Suprapubic skin (tissue), 4 donors: ENCODE results near the gene MAPK7. TPM values are rescaled to one million over a fixed set of nuclear protein-coding genes. Genes with fewer than 3 reads are reported as not detected.

Source experiments
- DNase-seq, 2 donors: peaks; one replicate each; pipeline ENCODE4 v3.0.0-alpha.2; 2019; ENCODE audit warnings: low spot score in 2 of 2
- H3K27ac ChIP-seq: fragments of 200-600 bp; sonication (generic); one replicate; pipeline ENCODE4 v1.5.1; 2019
- H3K27me3 ChIP-seq: fragments of 200-600 bp; sonication (generic); one replicate; pipeline ENCODE4 v1.5.1; 2019
- H3K36me3 ChIP-seq: fragments of 200-600 bp; sonication (generic); one replicate; pipeline ENCODE4 v1.5.1; 2019
- H3K4me1 ChIP-seq: fragments of 200-600 bp; sonication (generic); one replicate; pipeline ENCODE4 v1.5.1; 2019
- H3K4me3 ChIP-seq: fragments of 200-600 bp; sonication (generic); one replicate; pipeline ENCODE4 v1.5.1; 2019; ENCODE audit warnings: mild to moderate bottlenecking
- H3K9me3 ChIP-seq: fragments of 200-600 bp; sonication (generic); one replicate; pipeline ENCODE4 v1.5.1; 2019
- CTCF ChIP-seq, 2 donors: fragments of 200-600 bp in 1 of 2; fragments of 450-650 bp in 1 of 2; sonication (generic) in 1 of 2; IDR thresholded peaks; one replicate each; pipeline ENCODE4 v1.5.1; 2016 to 2019; ENCODE audit warnings: antibody characterized with exemption in 2 of 2, mild to moderate bottlenecking in 1 of 2, moderate library complexity in 1 of 2
- EP300 ChIP-seq: sonication (generic); formaldehyde crosslinking; IDR thresholded peaks from one replicate; pipeline ENCODE4 v1.6.1; 2017; ENCODE audit warnings: antibody characterized with exemption
- POLR2A ChIP-seq, 2 donors: fragments of 450-650 bp; IDR thresholded peaks; one replicate each; pipeline ENCODE4 v1.6.1; 2017; ENCODE audit warnings: antibody characterized with exemption in 2 of 2, mild to moderate bottlenecking in 2 of 2, moderate library complexity in 2 of 2
- POLR2AphosphoS5 ChIP-seq, 3 donors: sonication (generic); formaldehyde crosslinking; IDR thresholded peaks; one replicate each; pipeline ENCODE4 v1.6.1; 2017; ENCODE audit warnings: antibody characterized with exemption in 3 of 3
- WGBS: methylation state at CpG from one replicate; pipeline ENCODE4 v1.1.5; 2018; 5-methylcytosine and 5-hydroxymethylcytosine counted together
- total RNA-seq, 4 donors: library from RNA; depleted of rRNA; stranded (reverse); fragments of >200 nt; gene quantifications; one replicate each; pipeline ENCODE4 v1.1.0, GENCODE V29; 2016

MAPK7 gene
- total RNA-seq, 4 donors from 2014 or later: 30.9 to 47.1 (median 43.6) TPM

GRCh38 chr17:19401321-19402010 is 23.2 kb downstream of the MAPK7 start:
- no peak overlapping the region for H3K27ac ChIP-seq
- 73% methylated on average over 8 of the region's 8 CpGs for WGBS
- TF ChIP-seq POLR2A (IDR thresholded peaks at IDR 0.05) (no peak), EP300 (no peak), POLR2AphosphoS5 (IDR thresholded peaks at IDR 0.05) (no peak), CTCF (IDR thresholded peaks at IDR 0.05) (no peak)
- no peaks in the 10 kb centered on the region for H3K36me3 ChIP-seq
- no peak overlapping the region for H3K4me3 ChIP-seq
- no peak for DNase-seq
- H3K4me1 ChIP-seq: peaks cover 25% of the 10 kb centered on the region
- H3K27me3 ChIP-seq: no peaks in the 10 kb centered on the region
- no peaks in the 10 kb centered on the region for H3K9me3 ChIP-seq

- Histone ChIP-seq H3K27ac (peak overlapping the region; percentile 10), H3K4me1 (peaks cover 25% of the 10 kb centered on the region), H3K9me3 (no peaks in the 10 kb centered on the region), H3K27me3 (no peaks in the 10 kb centered on the region), H3K4me3 (no peak overlapping the region), H3K36me3 (no peaks in the 10 kb centered on the region)
- 68% methylated on average over 1 of the region's 1 CpG for WGBS
- no peak for DNase-seq
- no peak for TF ChIP-seq CTCF (IDR thresholded peaks at IDR 0.05)
- no peak for TF ChIP-seq POLR2A (IDR thresholded peaks at IDR 0.05)
- TF ChIP-seq POLR2AphosphoS5 (IDR thresholded peaks at IDR 0.05): no peak
- no peak for TF ChIP-seq EP300
Observed at GRCh38 chr17:19402171-19402570, 23.9 kb downstream of the MAPK7 start.

GRCh38 chr17:19403021-19403420 is 24.7 kb downstream of the MAPK7 start:
- no peak for DNase-seq
- no peak for TF ChIP-seq CTCF (IDR thresholded peaks at IDR 0.05)
- no peak for TF ChIP-seq POLR2AphosphoS5 (IDR thresholded peaks at IDR 0.05)
- TF ChIP-seq EP300: no peak
- no peak for TF ChIP-seq POLR2A (IDR thresholded peaks at IDR 0.05)
- WGBS: 95% methylated on average over 4 of the region's 4 CpGs
- Histone ChIP-seq H3K4me3 (no peak overlapping the region), H3K27ac (no peak overlapping the region), H3K36me3 (no peaks in the 10 kb centered on the region), H3K27me3 (no peaks in the 10 kb centered on the region), H3K9me3 (no peaks in the 10 kb centered on the region), H3K4me1 (peaks cover 19% of the 10 kb centered on the region)

- TF ChIP-seq CTCF (IDR thresholded peaks at IDR 0.05) (no peak), POLR2AphosphoS5 (IDR thresholded peaks at IDR 0.05) (no peak), EP300 (no peak), POLR2A (IDR thresholded peaks at IDR 0.05) (no peak)
- 83% methylated on average over 1 of the region's 1 CpG for WGBS
- no peak overlapping the region for H3K4me3 ChIP-seq
- no peaks in the 10 kb centered on the region for H3K27me3 ChIP-seq
- H3K9me3 ChIP-seq: no peaks in the 10 kb centered on the region
- H3K27ac ChIP-seq: no peak overlapping the region
- H3K36me3 ChIP-seq: no peaks in the 10 kb centered on the region
- no peak for DNase-seq
- peaks cover 7% of the 10 kb centered on the region for H3K4me1 ChIP-seq
Observed at GRCh38 chr17:19404264-19404663, 26.0 kb downstream of the MAPK7 start.

- H3K36me3 ChIP-seq: no peaks in the 10 kb centered on the region
- H3K9me3 ChIP-seq: no peaks in the 10 kb centered on the region
- TF ChIP-seq POLR2A (IDR thresholded peaks at IDR 0.05) (no peak), POLR2AphosphoS5 (IDR thresholded peaks at IDR 0.05) (no peak), EP300 (no peak), CTCF (IDR thresholded peaks at IDR 0.05) (no peak)
- no peak overlapping the region for H3K4me3 ChIP-seq
- no peak for DNase-seq
- no peaks in the 10 kb centered on the region for H3K27me3 ChIP-seq
- H3K27ac ChIP-seq: no peak overlapping the region
- WGBS: 73% methylated on average over 5 of the region's 5 CpGs
- H3K4me1 ChIP-seq: peaks cover 3% of the 10 kb centered on the region
Observed at GRCh38 chr17:19405114-19405513, 26.8 kb downstream of the MAPK7 start.
